HCT116 (cell line): ENCODE measurements around the gene ADAMTS16. TPM values are rescaled to one million over a fixed set of nuclear protein-coding genes. Genes with fewer than 3 reads are reported as not detected.

Source experiments
- ATAC-seq: fragments of 200-7000 bp; cut with Tn5 transposase; 2 replicates; pipeline ENCODE4 v1.9.1; 2020; ENCODE audit warnings: mild to moderate bottlenecking, moderate library complexity
- BruUV-seq: library from RNA; stranded (reverse); fragments of 400-500 nt; replicated peaks from 2 replicates; lab custom pipeline; 2021; lab: Mats Ljungman, UMichigan
- CTCF ChIA-PET: fragments of 300-600 bp; sonication (Branson Sonifier 250); formaldehyde crosslinking; loops from one replicate; lab custom pipeline; 2021; ENCODE audit warnings: antibody characterized with exemption; lab: Charles Lee
- POLR2A ChIA-PET: fragments of 300-600, 350-600 bp; sonication (Branson Sonifier 250); formaldehyde crosslinking; loops from one replicate; lab custom pipeline; 2021; ENCODE audit warnings: antibody characterized with exemption; lab: Charles Lee
- RAD21 ChIA-PET, 2 experiments: fragments of 300-600 bp; sonication (Branson Sonifier 250); formaldehyde crosslinking; loops; one replicate each; lab custom pipeline; 2023; ENCODE audit warnings: low total read pairs in 2 of 2; ENCODE audit not compliant: uncharacterized antibody in 2 of 2, unreplicated experiment in 2 of 2, low non-redundant PET in 1 of 2; lab: Charles Lee
- DNase-seq: peaks from one replicate; pipeline ENCODE4 v3.0.0-alpha.2; 2010; ENCODE audit warnings: low read depth, low spot score
- H2AFZ ChIP-seq: fragments of 200-600 bp; shearing (Covaris generic), sonication (generic); 2 replicates; pipeline ENCODE4 v1.6.1; 2017; ENCODE audit warnings: low read depth, mixed run types, mixed read lengths, antibody characterized with exemption, low read length; ENCODE audit not compliant: poor library complexity, severe bottlenecking
- H3K27ac ChIP-seq: 2 replicates; pipeline ENCODE4 v1.5.1; 2012; ENCODE audit warnings: low read depth, low read length
- H3K27me3 ChIP-seq: fragments of 200-600 bp; sonication (generic); 2 replicates; pipeline ENCODE4 v1.6.1; 2016; ENCODE audit warnings: mixed run types, low read length, mixed read lengths; ENCODE audit not compliant: insufficient read depth
- H3K36me3 ChIP-seq, 2 experiments: fragments of 200-500 bp in 1 of 2; fragments of 200-600 bp in 1 of 2; sonication (Bioruptor generic) in 1 of 2; sonication (generic) in 1 of 2; 2 replicates each; pipeline versions ENCODE4 v1.5.1 to v1.6.1; 2014 to 2016; ENCODE audit warnings: low read length in 2 of 2, inconsistent platforms in 1 of 2, mixed read lengths in 1 of 2, mixed run types in 1 of 2; ENCODE audit not compliant: insufficient read depth in 2 of 2, control insufficient read depth in 1 of 2
- H3K4me1 ChIP-seq, 2 experiments: fragments of 200-600 bp in 1 of 2; sonication (generic) in 1 of 2; 2 replicates each; pipeline versions ENCODE4 v1.5.1 to v1.6.1; 2012 to 2017; ENCODE audit warnings: low read length in 2 of 2, inconsistent platforms in 1 of 2, mild to moderate bottlenecking in 1 of 2, mixed read lengths in 1 of 2, mixed run types in 1 of 2, moderate library complexity in 1 of 2; ENCODE audit not compliant: insufficient read depth in 2 of 2, control insufficient read depth in 1 of 2
- H3K4me2 ChIP-seq: fragments of 200-600 bp; sonication (generic); 2 replicates; pipeline ENCODE4 v1.6.1; 2017; ENCODE audit warnings: mixed run types, low read length, mixed read lengths
- H3K4me3 ChIP-seq, 2 experiments: fragments of 200-600 bp in 1 of 2; sonication (generic) in 1 of 2; replicated peaks in 1 of 2; 2 replicates each; pipeline ENCODE4 v1.5.1; 2011 to 2016; ENCODE audit warnings: low read length in 2 of 2, control low read depth in 1 of 2, low read depth in 1 of 2, mild to moderate bottlenecking in 1 of 2, mixed read lengths in 1 of 2, mixed run types in 1 of 2
- H3K79me2 ChIP-seq: fragments of 200-600 bp; sonication (generic); 2 replicates; pipeline ENCODE4 v1.6.1; 2017; ENCODE audit warnings: mild to moderate bottlenecking, mixed run types, low read length, moderate library complexity, mixed read lengths; ENCODE audit not compliant: insufficient read depth
- H3K9ac ChIP-seq: fragments of 200-600 bp; sonication (generic); 2 replicates; pipeline ENCODE4 v1.6.1; 2016; ENCODE audit warnings: low read length, mixed read lengths
- H3K9me2 ChIP-seq: fragments of 200-600 bp; sonication (generic), shearing (Covaris generic); 2 replicates; pipeline ENCODE4 v1.6.1; 2017; ENCODE audit warnings: mixed run types, mild to moderate bottlenecking, moderate library complexity; ENCODE audit not compliant: insufficient read depth
- H3K9me3 ChIP-seq, 2 experiments: fragments of 200-500 bp in 1 of 2; fragments of 200-600 bp in 1 of 2; sonication (Bioruptor generic) in 1 of 2; sonication (generic) in 1 of 2; 2 replicates each; pipeline ENCODE4 v1.6.1; 2014 to 2017; ENCODE audit warnings: low read length in 2 of 2, mixed read lengths in 2 of 2, inconsistent platforms in 1 of 2, low read depth in 1 of 2, mild to moderate bottlenecking in 1 of 2, mixed run types in 1 of 2, moderate library complexity in 1 of 2; ENCODE audit not compliant: control insufficient read depth in 1 of 2, insufficient read depth in 1 of 2
- H4K20me1 ChIP-seq: fragments of 200-600 bp; sonication (generic), shearing (Covaris generic); 2 replicates; pipeline ENCODE4 v1.6.1; 2017; ENCODE audit warnings: mixed run types, mild to moderate bottlenecking, moderate library complexity; ENCODE audit not compliant: insufficient read depth
- CBX3 ChIP-seq: IDR thresholded peaks from 2 replicates; pipeline ENCODE4 v1.6.1; 2012; ENCODE audit warnings: low read depth
- CEBPB ChIP-seq: IDR thresholded peaks from 2 replicates; pipeline ENCODE4 v1.6.1; 2012; ENCODE audit warnings: low read depth
- EGR1 ChIP-seq: IDR thresholded peaks from 2 replicates; pipeline ENCODE4 v1.6.1; 2012; ENCODE audit warnings: low read depth
- ELF1 ChIP-seq: IDR thresholded peaks from 2 replicates; pipeline ENCODE4 v1.6.1; 2012; ENCODE audit warnings: low read depth, borderline replicate concordance
- EZH2phosphoT487 ChIP-seq: fragments of 200-600 bp; IDR thresholded peaks from 2 replicates; pipeline ENCODE4 v1.6.1; 2018; ENCODE audit warnings: antibody characterized with exemption, borderline replicate concordance
- JUND ChIP-seq: IDR thresholded peaks from 2 replicates; pipeline ENCODE4 v1.6.1; 2012
- POLR2A ChIP-seq: IDR thresholded peaks from 2 replicates; pipeline ENCODE4 v1.7.0; 2011; ENCODE audit warnings: borderline replicate concordance; ENCODE audit not compliant: insufficient read depth, insufficient read length; ENCODE audit errors: extremely low read depth
- POLR2AphosphoS5 ChIP-seq: IDR thresholded peaks from 2 replicates; pipeline ENCODE4 v1.6.1; 2011; ENCODE audit warnings: mild to moderate bottlenecking, low read depth, low read length, moderate library complexity
- RAD21 ChIP-seq: IDR thresholded peaks from 2 replicates; pipeline ENCODE4 v1.6.1; 2012; ENCODE audit warnings: low read depth, mild to moderate bottlenecking
- SIN3A ChIP-seq: IDR thresholded peaks from 2 replicates; pipeline ENCODE4 v1.6.1; 2012; ENCODE audit warnings: low read depth
- SP1 ChIP-seq: IDR thresholded peaks from 2 replicates; pipeline ENCODE4 v1.6.1; 2012; ENCODE audit warnings: low read depth
- SRF ChIP-seq: IDR thresholded peaks from 2 replicates; pipeline ENCODE4 v1.6.1; 2012; ENCODE audit warnings: low read depth
- TCF7L2 ChIP-seq: IDR thresholded peaks from 2 replicates; pipeline ENCODE4 v1.7.0; 2011; ENCODE audit warnings: borderline replicate concordance, inconsistent platforms; ENCODE audit not compliant: insufficient read depth, insufficient read length; ENCODE audit errors: extremely low read depth
- YY1 ChIP-seq: IDR thresholded peaks from 2 replicates; pipeline ENCODE4 v1.6.1; 2011; ENCODE audit warnings: low read length, low read depth, moderate library complexity, mild to moderate bottlenecking; ENCODE audit not compliant: insufficient replicate concordance; ENCODE audit errors: extremely low read depth
- ZNF274 ChIP-seq: fragments of 200-500 bp; sonication (Bioruptor generic); IDR thresholded peaks from 2 replicates; pipeline ENCODE4 v1.6.1; 2014; ENCODE audit warnings: mild to moderate bottlenecking, low read depth, low read length, inconsistent platforms
- intact Hi-C: fragments of 100-400 bp; cut with micrococcal nuclease; formaldehyde crosslinking; loops from 2 replicates; pipeline ENCODE4 v1.10.0; 2022
- total RNA-seq: library from RNA; stranded (reverse); gene quantifications from one replicate; pipeline ENCODE4 v1.2.1, GENCODE V29; 2021; ENCODE audit not compliant: unreplicated experiment
- TF ChIP-seq, protein P1 (sequence below): IDR thresholded peaks from 2 replicates; pipeline ENCODE4 v1.6.1; 2012
- TF ChIP-seq, protein P2 (sequence below): IDR thresholded peaks from 2 replicates; pipeline ENCODE4 v1.6.1; 2011; ENCODE audit warnings: mild to moderate bottlenecking, low read length, moderate library complexity; ENCODE audit not compliant: insufficient replicate concordance; ENCODE audit errors: extremely low read depth
- TF ChIP-seq, protein P3 (sequence below): IDR thresholded peaks from 2 replicates; pipeline ENCODE4 v1.6.1; 2012; ENCODE audit warnings: low read depth
- TF ChIP-seq, protein P4 (sequence below), 3 experiments: fragments of 200-600 bp in 1 of 3; sonication (generic) in 1 of 3; IDR thresholded peaks in 2 of 3; conservative IDR thresholded peaks in 1 of 3; 2 replicates each; pipeline ENCODE4 v1.5.1; 2012 to 2017; ENCODE audit warnings: low read depth in 2 of 3, low read length in 2 of 3, antibody characterized with exemption in 1 of 3, borderline replicate concordance in 1 of 3, control low read depth in 1 of 3, mild to moderate bottlenecking in 1 of 3, mixed read lengths in 1 of 3, mixed run types in 1 of 3, moderate library complexity in 1 of 3; ENCODE audit not compliant: insufficient read depth in 1 of 3

The ADAMTS16 gene
- total RNA-seq, 1 experiment from 2014 or later = 2.4 TPM

DNA sequence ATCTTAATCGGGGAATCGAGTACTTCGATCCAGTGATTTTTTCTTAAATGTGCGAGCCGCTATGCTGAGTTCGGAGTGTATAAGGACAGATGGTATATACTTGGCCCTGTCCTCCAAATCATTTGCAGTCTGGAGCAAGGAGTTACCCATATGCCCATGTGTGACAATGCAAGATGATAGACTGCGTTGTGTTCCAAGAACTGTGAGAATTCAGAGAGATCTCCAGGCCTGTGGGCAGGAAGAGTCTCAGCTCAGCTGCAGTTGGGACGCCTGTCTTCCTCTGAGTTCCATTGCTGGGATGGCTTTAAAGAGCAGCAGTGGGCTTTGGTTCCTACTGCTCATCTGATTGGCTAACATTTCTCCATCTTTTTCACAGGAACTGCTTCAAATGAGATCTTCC is 106.6 kb downstream of the ADAMTS16 start:
- no peaks in the 10 kb centered on the region for H3K79me2 ChIP-seq
- H3K27ac ChIP-seq = no peak overlapping the region
- H3K4me1 ChIP-seq = no peaks in the 10 kb centered on the region
- no TSS peak for BruUV-seq
- H3K9ac ChIP-seq = no peak overlapping the region
- no peaks in the 10 kb centered on the region for H3K9me3 ChIP-seq
- TF ChIP-seq SP1 (no peak), CBX3 (no peak), SRF (no peak), EZH2phosphoT487 (no peak), TCF7L2 (no peak), ZNF274 (no peak), CEBPB (no peak), ELF1 (no peak), YY1 (no peak), POLR2A (no peak), RAD21 (no peak), SIN3A (no peak), EGR1 (no peak), JUND (no peak), POLR2AphosphoS5 (no peak)
- TF ChIP-seq, protein P1, sequence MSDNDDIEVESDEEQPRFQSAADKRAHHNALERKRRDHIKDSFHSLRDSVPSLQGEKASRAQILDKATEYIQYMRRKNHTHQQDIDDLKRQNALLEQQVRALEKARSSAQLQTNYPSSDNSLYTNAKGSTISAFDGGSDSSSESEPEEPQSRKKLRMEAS = no peak
- TF ChIP-seq, protein P2, sequence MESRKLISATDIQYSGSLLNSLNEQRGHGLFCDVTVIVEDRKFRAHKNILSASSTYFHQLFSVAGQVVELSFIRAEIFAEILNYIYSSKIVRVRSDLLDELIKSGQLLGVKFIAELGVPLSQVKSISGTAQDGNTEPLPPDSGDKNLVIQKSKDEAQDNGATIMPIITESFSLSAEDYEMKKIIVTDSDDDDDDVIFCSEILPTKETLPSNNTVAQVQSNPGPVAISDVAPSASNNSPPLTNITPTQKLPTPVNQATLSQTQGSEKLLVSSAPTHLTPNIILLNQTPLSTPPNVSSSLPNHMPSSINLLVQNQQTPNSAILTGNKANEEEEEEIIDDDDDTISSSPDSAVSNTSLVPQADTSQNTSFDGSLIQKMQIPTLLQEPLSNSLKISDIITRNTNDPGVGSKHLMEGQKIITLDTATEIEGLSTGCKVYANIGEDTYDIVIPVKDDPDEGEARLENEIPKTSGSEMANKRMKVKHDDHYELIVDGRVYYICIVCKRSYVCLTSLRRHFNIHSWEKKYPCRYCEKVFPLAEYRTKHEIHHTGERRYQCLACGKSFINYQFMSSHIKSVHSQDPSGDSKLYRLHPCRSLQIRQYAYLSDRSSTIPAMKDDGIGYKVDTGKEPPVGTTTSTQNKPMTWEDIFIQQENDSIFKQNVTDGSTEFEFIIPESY = no peak
- TF ChIP-seq, protein P3, sequence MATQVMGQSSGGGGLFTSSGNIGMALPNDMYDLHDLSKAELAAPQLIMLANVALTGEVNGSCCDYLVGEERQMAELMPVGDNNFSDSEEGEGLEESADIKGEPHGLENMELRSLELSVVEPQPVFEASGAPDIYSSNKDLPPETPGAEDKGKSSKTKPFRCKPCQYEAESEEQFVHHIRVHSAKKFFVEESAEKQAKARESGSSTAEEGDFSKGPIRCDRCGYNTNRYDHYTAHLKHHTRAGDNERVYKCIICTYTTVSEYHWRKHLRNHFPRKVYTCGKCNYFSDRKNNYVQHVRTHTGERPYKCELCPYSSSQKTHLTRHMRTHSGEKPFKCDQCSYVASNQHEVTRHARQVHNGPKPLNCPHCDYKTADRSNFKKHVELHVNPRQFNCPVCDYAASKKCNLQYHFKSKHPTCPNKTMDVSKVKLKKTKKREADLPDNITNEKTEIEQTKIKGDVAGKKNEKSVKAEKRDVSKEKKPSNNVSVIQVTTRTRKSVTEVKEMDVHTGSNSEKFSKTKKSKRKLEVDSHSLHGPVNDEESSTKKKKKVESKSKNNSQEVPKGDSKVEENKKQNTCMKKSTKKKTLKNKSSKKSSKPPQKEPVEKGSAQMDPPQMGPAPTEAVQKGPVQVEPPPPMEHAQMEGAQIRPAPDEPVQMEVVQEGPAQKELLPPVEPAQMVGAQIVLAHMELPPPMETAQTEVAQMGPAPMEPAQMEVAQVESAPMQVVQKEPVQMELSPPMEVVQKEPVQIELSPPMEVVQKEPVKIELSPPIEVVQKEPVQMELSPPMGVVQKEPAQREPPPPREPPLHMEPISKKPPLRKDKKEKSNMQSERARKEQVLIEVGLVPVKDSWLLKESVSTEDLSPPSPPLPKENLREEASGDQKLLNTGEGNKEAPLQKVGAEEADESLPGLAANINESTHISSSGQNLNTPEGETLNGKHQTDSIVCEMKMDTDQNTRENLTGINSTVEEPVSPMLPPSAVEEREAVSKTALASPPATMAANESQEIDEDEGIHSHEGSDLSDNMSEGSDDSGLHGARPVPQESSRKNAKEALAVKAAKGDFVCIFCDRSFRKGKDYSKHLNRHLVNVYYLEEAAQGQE = no peak
- TF ChIP-seq, protein P4, sequence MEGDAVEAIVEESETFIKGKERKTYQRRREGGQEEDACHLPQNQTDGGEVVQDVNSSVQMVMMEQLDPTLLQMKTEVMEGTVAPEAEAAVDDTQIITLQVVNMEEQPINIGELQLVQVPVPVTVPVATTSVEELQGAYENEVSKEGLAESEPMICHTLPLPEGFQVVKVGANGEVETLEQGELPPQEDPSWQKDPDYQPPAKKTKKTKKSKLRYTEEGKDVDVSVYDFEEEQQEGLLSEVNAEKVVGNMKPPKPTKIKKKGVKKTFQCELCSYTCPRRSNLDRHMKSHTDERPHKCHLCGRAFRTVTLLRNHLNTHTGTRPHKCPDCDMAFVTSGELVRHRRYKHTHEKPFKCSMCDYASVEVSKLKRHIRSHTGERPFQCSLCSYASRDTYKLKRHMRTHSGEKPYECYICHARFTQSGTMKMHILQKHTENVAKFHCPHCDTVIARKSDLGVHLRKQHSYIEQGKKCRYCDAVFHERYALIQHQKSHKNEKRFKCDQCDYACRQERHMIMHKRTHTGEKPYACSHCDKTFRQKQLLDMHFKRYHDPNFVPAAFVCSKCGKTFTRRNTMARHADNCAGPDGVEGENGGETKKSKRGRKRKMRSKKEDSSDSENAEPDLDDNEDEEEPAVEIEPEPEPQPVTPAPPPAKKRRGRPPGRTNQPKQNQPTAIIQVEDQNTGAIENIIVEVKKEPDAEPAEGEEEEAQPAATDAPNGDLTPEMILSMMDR (IDR thresholded peaks at IDR 0.05 in 2 of 3, conservative IDR thresholded peaks at IDR 0.05 in 1 of 3; ENCODE audit: borderline replicate concordance in 1 of 3, insufficient read depth in 1 of 3, low read depth in 2 of 3, low read length in 2 of 3) = no peak
- no peaks in the 10 kb centered on the region for H4K20me1 ChIP-seq
- no peak for DNase-seq
- no peak overlapping the region for H2AFZ ChIP-seq
- H3K27me3 ChIP-seq = no peaks in the 10 kb centered on the region
- CTCF ChIA-PET = no interaction called here
- H3K36me3 ChIP-seq = no peaks in the 10 kb centered on the region
- RAD21 ChIA-PET = no interaction called here
- ATAC-seq = no peak
- H3K4me3 ChIP-seq = no peak overlapping the region
- POLR2A ChIA-PET = no interaction called here
- H3K4me2 ChIP-seq = no peak overlapping the region
- intact Hi-C loops = no loop called here
- H3K9me2 ChIP-seq = no peaks in the 10 kb centered on the region
